ENCODE data around the gene MAFF.
"Not testable (repeated sequence)": the region's sequence is repeated elsewhere in the genome, so short reads cannot be mapped to it uniquely, and the experiment has no call there.

Gene MAFF

GRCh38 chr22:38177926-38178604 lies 23.7 kb upstream of the MAFF start:
- DNase-seq, result no peak

DNA sequence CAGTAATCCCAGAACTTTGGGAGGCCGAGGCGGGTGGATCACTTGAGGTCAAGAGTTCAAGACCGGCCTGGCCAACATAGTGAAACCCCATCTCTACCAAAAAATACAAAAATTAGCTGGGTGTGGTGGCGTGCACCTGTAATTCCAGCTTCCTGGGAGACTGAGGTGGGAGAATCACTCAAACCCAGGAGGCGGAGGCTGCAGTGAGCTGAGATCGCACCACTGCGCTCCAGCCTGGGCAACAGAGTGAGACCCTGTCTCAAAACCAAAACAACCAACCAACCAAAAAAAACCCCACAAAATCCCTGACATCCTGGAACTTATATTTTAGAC lies 23.2 kb upstream of the MAFF start:
- DNase-seq, result not testable (repeated sequence)

- DNase-seq, result peak; percentile 18 to 40
Observed at GRCh38 chr22:38180841-38181452, 20.8 kb upstream of the MAFF start.

GRCh38 chr22:38181453-38182200 lies 20.2 kb upstream of the MAFF start, which contains the start of gene PLA2G6:
Gene PLA2G6, minus strand, starts transcription at chr22:38181830. Its CDS starts 12,404 bp downstream, at chr22:38169426.
- DNase-seq, result peak; percentile 98 to 99

DNA sequence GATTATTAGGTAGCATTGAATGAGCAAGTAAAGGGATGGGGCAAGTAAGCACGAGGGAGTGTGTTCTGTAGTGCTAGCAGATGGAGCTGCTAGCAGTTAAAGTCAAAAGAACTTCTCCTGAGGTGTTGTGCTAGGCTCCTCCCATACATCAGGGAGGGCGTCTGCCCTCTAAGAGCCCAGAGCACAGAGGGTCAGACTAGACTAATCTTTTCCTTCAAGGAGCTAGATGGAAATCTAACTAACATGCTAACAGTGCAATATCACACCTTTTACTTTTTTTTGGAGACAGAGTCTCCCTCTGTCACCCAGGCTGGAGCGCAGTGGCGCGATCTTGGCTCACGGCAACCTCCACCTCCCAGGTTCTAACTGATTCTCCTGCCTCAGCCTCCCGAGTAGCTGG lies 17.0 kb upstream of the MAFF start:
- no peak for DNase-seq

DNA sequence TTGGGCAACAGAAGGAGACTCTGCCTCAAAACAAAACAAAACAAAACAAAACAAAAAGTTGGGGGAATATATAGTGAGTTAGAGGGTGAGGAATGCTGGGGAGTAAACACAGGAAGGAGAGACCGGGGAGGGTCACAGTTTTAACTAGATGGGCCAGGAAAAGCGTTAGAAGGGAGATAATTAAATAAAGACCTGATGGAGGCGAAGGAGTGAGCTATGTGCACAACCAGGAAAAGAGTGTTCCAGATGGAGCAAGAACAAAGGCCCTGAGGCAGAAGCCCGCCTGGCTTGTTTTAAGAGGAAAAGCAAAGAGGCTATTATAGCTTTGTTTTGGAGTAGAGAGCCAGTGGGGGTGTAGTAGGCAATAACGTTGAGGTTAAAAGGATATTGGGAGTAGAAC lies 15.4 kb upstream of the MAFF start:
- no peak for DNase-seq

DNA sequence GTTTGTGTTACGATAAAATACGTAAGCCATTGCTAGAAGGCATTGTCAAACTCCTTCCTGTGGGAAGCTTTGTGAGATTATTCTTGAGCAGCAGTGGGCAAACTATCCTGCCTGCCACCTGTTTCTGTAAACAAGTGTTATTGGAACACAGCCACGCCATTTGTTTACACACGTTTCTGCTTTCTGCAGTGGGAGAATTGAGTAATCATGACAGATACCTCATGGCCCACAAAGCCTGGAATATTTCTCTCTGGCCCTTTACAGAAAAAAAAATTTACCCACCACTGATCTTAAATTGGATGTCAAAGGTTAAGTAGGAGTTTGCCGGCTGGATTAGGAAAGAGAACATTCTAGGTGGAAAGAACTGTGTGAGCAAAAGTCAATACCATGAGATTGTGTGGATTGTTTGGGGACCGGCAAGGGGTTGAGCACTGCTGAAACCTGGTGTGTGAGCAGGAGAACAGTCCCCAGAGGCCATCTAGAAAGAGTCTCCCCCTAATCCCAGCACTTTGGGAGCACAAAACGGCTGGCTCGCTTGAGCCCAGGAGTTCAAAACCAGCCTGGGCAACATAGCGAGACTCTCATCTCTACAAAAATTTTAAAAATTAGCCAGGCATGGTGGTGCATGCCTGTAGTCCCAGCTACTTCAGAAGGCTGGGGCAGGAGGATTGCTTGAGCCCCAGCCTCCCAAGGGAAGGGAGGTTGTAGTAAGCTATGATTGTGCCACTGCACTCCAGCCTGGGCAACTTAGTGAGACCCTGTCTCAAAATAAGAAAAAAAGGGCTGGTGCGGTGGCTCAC lies 14.2 kb upstream of the MAFF start:
- DNase-seq, result no peak

DNA sequence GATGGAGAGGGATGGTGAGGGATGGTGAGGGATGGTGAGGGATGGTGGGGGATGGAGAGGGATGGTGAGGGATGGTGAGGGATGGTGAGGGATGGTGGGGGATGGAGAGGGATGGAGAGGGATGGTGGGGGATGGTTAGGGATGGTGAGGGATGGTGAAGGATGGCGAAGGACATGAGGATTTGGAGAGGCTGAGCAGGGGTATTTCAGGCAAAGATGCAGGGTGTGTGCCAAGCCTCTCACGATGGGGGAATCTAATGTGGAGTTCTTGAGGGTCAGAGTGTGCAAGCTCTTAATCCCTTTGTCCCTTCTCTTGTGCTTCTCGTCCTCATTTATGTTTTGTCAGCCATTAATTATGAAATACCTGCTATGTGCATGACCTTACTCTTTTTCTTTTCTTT lies 12.7 kb upstream of the MAFF start:
- DNase-seq, result no peak

DNA sequence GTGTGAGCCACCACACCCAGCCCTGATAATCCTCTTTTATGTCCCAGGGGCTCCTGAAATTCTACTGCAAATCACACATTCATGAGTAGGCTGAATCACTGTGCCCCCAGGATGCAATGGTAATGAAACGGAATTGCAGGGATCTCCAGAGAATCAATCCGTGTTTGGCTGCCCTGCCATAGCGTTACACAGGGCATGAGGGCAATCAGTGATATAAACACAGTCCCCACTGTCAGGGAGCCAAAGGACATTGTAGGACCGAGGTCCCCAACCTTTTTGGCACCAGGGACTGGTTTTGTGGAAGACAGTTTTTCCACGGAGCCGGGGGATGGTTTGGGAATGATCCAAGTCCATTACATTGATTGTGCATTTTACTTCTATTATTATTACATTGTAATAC lies 11.2 kb upstream of the MAFF start:
- DNase-seq, result no peak

GRCh38 chr22:38191055-38191454 lies 10.7 kb upstream of the MAFF start:
- DNase-seq, result no peak

GRCh38 chr22:38191731-38192474 lies 9.9 kb upstream of the MAFF start:
- no peak for DNase-seq

DNA sequence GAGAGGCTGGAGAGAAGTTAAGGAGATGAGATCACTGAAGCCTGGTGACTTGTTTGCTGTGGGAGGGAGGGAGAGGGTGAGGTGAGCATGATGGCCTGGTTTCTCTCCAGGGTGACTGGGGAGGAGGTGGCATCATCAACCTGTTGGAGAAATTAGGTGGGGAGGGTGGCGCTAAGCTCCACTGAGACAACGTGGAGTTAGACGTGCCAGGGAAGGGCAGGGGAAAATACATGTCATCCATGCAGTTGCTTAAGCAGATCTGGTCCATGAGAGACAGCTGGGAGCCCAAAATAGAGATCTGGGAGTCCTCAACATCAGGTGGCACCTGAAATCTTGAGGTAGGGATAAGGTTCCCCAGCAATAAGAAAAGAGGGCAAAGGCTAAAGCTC lies 9.3 kb upstream of the MAFF start:
- DNase-seq, result no peak

DNA sequence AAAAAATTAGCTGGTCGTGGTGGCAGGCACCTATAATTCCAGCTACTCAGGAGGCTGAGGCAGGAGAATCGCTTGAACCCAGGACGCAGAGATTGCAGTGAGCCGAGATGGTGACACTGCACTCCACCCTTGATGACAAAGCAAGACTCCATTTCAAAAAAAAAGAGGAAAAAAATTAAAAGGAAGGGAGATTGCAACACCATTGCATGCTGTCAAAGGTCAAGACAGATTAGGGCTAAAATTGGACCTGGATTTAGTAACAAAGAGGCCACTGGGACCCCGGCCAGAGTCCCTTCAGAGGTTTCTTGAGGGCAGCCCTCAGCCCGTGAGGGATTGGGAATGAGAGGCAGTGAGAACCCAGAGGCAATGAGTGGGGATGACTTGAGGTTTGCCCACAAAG lies 8.2 kb upstream of the MAFF start:
- DNase-seq, result no peak

- no peak for DNase-seq
Observed at GRCh38 chr22:38196791-38197419, 4.9 kb upstream of the MAFF start.

DNA sequence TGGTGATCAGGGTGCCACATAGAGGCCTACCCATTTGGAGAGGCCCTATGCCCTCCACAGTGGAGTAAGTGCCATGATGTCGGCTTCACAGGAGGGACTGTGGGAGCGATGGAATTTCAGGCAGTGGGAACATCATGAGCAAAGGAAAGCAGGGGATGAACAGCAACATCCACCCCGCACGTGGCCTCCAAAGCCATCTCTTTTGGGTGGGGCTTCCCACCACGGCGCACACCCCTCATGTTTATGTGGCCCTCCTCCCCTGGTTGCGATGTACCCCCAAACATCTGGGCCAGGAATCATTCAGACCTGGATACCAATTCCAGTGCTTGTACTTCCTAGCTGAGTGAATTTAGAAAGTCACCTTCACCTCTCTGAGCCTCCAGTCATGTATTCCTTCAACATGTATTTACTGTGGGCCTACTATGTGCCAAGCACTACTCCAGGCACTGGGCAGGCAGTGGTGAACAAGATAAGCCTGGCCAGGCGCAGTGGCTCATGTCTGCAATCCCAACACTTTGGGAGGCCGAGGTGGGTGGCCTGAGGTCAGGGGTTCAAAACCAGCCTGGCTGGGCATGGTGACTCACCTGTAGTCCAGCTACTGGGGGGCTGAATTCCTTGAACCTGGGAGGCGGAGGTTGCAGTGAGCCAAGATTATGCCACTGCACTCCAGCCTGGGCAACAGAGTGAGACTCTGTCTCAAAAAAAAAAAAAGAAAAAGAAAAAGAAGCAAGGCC lies 1.8 kb upstream of the MAFF start:
- no peak for DNase-seq

- no peak for DNase-seq
Observed at GRCh38 chr22:38201371-38201710, 453 bp upstream of the MAFF start.

GRCh38 chr22:38202437-38203089 lies 769 bp downstream of the MAFF start:
- DNase-seq, result peak; percentile 66 to 74

DNA sequence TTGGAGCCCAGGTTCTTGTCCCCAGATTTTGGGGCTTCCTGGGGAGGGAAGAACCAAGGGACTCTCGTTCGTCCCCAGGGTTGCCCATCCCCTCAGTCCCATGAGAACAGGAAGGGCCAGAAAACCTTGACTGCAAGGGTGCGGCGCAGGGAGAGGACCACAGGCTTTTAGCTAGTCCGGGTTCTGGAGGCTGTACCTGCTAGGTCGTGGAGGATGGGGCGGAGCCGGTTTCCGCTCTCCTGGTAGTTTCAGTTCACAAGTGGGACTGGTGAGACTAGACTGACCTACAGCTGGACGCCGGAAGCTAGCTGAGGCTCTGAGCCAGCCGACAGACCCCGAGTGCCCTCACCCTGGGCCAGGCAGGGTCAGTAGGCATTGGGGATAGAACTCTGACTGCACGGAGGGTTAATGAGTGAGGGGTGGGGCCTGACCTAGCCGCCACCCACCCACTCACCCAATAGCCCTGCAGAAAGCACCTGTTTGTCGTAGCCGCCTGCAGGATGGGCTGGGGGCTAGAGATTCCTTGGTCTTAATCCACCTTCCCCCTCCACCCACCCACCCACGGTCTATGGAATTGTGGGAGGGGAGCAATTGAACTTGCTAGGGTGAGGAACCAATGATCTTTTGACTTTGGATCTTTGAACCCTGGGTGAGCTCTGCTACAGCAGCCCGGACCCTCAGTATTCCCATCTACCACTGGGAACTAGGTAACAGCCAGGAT lies 1.5 kb downstream of the MAFF start:
- DNase-seq, result peak; percentile 46 to 59

- peak in 1 of 2 experiments; percentile 32 for DNase-seq
Observed at GRCh38 chr22:38203855-38204514, 2.2 kb downstream of the MAFF start.

DNA sequence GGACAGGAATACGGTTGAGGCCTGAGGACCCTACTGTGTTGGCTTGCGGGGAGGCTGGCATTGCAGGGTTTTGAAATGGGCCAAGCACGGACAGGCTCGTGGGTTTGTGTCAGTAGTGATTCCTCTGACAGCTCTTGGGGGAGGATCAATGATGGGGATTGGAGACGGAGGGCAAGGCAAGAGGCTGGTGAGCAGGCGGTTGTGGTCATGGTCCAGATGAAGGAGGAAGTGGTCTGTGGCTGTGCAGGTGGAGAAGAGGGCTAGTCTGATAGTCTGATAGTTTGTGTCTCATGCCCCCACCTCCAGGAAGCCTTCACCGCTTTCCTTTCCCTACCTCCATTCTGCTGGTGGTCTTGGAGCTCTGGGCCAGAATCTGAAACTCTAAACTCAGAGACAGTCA lies 3.0 kb downstream of the MAFF start:
- no peak for DNase-seq
